Left ventricle myocardium superior (tissue), 1 donor: ENCODE results near the gene KCNT1. TPM values are rescaled to one million over a fixed set of nuclear protein-coding genes. Genes with fewer than 3 reads are reported as not detected.

Experiments
- ATAC-seq: fragments of 200-7000 bp; cut with Tn5 transposase; one replicate; pipeline ENCODE4 v1.9.1; 2020; ENCODE audit warnings: mild to moderate bottlenecking, moderate library complexity
- DNase-seq: peaks from one replicate; pipeline ENCODE4 v3.0.0-alpha.2; 2020
- intact Hi-C: fragments of 100-400 bp; cut with micrococcal nuclease; formaldehyde crosslinking; loops from one replicate; pipeline ENCODE4 v1.11.0; 2022
- total RNA-seq: library from RNA; stranded (reverse); fragmentation: NEBNext Ultra II Directional; extraction: Animal tissue kit (Norgen Biotek cat#: 25700); gene quantifications from one replicate; pipeline ENCODE4 v1.2.1, GENCODE V29; 2021
- donor health status: DM: no; HTN: yes; CAD: no; lungs with severe emphysema.

The KCNT1 gene
- total RNA-seq, 1 donor from 2014 or later = 3.1 TPM

DNA sequence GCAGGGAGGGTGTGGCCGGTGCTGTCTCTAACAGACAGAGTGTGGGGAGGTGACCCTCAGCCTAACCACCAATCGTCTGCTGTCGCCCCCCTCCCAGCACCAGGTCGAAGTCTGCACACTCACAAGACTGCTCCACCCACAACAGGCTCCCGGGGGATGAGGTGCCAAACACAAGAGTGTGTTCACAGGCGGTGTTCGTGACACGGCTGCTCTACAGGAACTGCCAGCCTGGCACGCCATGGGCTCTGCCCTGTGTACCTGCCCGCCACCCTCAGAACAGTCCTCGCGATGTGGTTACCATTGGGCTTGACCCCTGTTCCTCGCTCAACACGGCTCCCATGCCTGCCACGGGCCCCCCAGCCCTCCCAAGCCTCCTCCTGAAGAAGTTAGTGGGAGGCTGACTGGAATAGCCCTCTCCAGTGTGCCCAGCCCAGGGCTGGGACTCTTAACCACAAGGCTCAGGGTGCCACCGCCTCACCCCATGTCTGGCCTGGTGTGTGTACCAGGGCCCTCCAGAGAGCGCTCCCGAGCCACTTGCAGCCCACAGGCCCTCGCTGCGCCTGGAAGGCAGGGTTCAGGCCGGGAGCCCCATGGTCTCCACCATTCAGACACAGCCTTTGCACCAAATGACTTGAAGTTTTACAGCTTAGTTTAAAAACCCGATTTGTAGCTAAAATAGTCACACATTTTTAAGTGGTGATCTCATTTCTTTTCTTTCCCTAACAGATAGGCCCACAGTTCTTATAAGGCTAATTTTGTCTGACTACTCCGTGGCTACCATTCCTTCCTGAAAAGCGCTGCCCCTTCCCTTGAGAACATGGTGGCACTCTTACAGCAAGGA is 102.8 kb downstream of the KCNT1 start:
- no peak for DNase-seq
- no peak for ATAC-seq
- intact Hi-C loops = no loop called here

DNA sequence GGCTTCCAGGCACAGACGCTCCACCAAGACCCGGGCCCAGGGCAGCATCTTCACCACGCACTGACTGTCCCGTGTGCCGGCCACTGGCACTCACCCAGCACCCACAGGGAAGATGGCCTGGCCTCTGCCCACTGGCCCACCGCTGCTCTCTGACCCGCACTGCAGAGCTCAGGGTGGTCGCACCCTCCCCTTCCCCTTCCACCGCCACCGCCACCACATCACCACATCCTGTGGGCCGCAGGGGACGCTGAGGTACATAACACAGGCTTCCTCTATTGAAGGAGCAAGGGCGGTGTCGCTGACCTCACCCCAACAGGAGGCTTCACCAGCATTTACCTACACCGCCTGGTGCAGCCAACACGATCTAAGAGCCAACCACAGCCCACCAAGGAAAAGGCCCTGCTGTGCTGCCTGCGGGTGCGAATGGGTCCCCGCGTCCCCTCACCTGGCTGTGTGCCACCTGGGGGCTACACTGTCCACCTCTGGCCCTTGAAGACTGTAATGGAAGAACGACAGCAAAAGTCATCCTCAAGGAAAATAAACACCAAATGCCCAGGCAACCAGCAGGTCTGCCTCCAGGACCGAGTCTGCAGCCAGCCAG is 103.5 kb downstream of the KCNT1 start:
- DNase-seq = no peak
- ATAC-seq = no peak
- intact Hi-C loops = no loop called here

DNA sequence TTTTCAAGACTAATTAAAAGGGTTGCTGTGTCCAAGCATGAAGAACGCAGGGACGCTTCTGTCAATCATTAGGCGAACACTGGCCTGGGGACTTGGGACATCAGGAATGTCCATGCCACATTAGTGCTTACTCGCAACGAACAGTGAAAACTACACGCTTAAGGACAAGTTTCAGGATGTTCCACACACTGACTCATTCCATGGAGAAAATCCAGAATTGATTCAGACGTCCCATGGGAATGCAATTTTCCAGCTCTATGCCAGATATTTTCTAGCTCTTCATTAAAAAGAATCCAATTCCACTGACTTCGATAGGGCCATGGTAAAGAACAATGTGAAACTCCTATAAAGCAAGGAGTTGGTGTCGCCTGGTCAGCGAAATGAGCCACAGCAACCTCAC is 107.2 kb downstream of the KCNT1 start:
- no peak for ATAC-seq
- intact Hi-C loops = no loop called here
- no peak for DNase-seq

DNA sequence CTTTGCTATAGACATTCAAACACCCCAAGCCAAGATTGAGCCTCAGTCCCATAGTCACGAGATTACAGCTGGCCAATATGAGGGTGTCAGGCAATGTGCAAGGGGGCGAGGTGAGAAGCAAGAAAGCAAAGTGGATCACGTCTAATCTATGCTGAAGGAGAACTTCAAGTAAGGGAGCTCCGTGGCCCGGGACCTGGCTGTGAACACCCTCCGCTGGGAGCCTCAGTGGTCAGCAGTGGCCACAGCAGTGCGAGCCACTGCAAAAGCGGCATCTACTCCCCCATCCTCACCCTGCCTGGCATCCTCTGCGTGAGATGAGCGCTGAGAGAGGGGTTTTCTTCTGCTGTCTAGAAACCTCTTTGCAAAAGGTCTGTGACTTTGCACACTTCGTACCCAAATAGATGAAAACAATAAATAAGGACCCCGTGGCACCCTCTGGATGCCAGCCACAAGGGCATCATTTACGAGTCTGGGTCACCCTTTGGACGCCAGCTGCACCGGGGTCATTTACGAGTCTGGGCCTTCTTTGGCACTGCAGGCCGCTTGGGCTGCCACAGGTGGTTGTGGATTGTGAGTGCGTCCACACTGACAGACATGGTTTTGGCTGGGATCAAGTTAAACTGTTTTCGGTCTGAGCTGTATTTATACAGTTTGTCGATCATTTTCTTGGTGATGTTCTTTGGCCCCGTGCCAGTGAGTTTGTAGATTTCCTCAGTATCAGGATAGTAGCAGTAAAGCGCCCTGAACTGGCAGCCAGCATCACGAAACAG is 109.0 kb downstream of the KCNT1 start:
- intact Hi-C loops = no loop called here
- ATAC-seq = no peak
- DNase-seq = no peak

DNA sequence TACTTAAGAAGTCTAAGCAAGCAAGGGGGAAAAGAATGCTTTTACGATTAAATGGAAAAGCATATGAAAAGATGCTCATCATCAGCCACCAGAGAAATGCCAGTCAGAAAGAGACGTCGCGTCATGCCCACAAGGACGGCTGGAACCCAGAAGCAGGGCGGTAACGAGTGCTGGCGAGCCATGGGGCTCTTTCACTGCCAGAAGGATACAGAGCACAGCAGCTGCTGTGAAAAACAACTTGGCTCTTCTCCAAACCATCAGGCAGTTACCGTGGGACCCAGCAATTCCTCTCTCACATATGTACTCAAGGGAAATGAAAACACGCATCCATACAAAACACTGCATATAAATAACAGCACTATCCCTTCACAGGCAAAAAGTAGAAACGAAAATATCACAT is 109.8 kb downstream of the KCNT1 start:
- no peak for DNase-seq
- ATAC-seq = peak; percentile 63
- intact Hi-C loops = no loop called here

DNA sequence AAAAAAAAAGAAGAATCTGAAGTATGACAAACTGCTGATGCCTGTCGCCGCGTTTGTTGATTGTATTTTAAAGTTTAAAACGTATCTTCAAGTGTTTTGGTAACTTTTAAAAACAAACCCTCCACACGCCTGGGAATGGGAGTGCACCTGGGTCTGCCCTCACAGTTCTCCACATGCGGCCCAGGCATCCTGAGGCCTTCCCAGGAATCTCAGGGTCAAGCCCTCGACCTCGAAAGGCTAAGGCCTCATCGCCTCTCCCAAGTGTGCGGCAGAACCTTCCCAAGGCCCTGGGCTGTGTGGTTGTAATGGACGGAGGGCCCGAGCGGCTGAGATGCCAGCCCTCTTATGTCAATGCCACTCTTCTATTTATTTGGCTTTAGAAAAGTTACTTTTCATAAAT is 111.0 kb downstream of the KCNT1 start:
- intact Hi-C loops = no loop called here
- DNase-seq = no peak

DNA sequence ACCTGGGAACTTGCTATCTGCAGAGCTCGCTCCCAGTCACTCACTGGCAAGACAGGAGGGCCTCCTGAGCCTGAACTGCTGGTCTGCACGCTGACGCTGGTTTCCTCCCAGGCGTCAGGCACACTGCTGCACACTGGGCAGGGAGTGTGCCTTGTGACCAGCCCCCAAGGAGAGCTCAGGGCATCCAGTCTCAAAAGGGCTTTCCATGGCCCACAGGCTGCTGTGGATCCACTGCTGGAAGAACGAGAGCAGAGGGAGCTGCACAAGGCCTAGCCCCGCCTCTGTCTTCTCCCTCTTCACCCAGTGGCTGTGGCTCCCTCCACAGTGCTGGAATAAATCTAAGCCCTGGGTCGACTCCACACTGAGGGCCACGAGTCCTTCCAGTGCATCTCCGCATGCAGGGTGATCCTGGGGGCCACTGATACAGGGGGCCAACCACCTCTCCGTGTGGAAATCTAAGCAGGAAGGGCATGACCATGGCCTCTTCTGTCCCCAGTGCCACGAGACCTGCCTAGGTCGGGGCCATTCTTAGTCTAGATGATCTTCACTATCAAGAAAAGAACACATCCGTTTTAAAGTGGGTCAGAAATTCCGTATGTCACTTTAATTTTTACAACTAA is 111.8 kb downstream of the KCNT1 start:
- no peak for DNase-seq
- intact Hi-C loops = no loop called here
- ATAC-seq = no peak

More for the DNA sequence above, 111.0 kb downstream of the KCNT1 start:
- ATAC-seq = no peak

DNA sequence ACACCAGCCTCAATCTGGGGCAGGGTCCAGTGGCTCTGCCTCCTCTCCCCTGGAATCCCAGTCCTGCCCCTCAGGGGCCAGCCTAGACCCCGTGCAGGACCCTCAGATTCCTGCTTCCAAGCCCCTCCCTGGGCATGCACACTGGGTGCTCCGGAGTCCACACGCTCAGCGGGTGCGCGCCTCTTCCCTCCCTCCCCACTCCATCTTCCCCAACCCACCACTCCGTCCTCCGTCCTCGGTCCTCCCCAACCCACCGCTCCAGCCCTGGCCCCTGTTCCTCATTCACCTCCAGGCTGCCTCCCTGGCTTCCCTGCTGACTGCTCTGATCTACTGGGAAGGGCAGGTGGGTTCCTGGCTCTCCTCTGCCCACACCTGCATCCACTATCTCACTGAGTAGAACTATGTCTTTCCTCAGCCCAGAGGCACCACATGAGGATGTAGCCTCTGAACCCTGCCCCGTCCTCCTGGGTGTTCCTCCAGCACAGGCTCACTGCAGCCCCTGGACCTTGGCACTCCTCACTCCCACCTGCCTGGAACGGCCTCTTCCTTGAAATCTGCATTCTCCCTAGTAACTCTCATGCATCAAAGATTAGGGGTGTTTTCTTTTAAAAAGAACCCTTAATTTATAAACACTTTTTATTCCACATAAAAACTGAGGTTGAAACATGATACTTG is 112.6 kb downstream of the KCNT1 start:
- DNase-seq (no peak), ATAC-seq (no peak)
- intact Hi-C loops = no loop called here

DNA sequence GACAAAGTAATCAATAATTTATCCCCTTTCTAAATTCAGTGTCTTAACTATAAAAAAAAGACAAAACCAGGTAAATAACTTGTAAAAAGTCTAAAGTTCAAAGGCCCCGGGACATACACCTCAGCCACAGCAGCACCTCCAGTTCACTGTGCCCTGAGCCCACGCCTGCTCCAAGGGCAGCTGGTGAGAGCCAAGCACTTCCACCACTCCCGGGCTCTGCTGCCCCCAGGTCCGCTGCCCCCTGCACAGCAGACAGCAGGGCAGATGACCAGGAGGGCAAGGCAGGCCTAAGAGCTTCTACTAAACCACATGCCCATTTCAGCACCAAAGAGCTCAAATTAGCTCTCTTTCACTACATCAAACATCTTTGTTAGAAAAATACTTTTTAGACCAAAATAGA is 113.4 kb downstream of the KCNT1 start:
- no peak for ATAC-seq
- DNase-seq = no peak
- intact Hi-C loops = no loop called here

DNA sequence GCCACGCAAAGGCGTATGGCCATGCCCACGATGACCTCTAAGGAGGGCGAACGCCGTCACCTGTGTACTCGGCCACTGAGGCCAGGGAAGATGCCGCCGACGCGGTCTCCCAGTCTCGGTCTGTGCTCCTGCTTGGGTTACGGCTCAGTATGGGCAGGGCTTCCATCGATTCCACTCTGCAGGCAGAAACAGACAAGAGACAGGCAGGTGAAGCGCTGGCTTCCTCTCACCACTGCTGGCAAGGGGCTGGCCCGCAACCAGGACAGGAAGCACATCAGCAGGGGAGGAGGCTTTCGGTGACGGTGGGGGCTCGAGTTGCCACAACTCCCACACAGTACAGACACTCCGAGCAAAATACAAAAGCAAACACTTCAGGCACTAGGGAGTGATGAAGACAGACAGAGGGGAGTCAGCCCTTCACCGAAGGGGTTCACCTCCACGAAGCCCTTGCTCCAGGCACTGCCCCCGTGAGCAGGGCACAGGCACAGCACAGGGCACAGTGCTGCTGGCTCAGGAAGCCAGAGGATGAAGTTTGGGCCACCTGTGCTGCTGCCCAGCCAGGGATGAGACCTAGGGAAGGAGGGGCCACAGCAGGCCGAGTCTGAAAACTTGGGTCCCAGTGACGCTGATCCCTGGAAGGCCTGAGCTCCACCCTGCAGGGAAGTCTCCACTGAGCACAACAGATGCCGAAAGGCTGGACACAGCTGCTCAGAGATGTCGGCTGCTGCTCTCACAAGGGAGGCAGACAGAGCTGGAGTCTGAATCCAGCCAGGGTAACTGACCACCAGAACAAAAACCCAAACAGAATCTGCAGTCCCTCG is 114.1 kb downstream of the KCNT1 start:
- peak; percentile 46 for ATAC-seq
- intact Hi-C loops = no loop called here
- DNase-seq = peak; percentile 42

DNA sequence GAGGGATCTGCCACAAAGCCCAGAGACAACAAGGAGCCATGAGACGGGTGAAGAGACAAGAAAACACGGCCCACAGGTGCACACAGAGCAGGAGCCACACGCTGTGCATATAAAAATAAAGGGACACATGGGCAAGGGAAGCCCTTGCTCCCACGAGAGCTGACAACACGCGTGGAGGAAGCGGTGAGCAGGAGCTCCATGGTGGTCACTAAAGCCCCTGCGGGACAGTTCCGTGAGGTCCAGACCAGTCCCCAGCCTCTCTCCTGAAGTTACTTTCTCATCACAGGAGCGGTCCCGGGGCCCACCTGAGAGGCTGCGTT is 114.6 kb downstream of the KCNT1 start:
- ATAC-seq (no peak), DNase-seq (no peak)
- intact Hi-C loops = no loop called here

DNA sequence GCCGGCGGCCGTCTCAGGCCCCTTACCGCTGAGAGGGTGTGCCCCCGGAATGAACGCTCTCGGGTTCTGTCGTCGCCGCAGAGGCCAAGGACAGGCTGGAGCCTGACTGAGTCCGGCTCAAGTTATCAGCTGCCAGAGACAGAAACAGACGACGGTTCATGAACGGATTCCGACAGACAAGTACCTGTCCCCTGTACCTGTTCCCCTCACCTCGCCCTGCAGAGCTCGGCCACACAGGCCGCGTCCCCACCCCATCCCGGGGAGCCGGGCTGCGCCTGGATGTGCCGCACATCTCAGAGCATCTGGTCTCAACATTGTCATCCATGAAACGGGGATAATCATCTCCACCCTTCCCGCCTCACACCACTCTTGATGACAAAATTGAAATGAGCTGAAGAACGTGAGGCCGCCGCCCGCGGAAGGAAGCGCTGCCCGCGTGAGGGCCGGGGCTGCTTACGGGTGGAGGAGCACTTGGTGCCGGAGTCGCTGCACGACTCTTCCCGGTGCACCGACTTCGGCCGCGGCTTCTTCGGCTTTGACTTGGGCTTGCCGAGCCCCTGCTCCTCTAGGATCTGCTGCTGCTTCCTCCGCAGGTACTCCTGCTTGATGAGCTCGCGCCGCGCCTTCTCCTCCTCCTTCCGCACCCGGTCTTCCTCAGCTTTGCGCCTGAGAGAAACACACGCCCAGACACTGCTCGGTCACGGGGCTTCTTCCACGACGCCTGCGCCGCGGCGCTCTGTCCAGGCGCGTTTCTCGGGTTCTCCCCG is 116.1 kb downstream of the KCNT1 start:
- no peak for ATAC-seq
- intact Hi-C loops = no loop called here
- DNase-seq = no peak

DNA sequence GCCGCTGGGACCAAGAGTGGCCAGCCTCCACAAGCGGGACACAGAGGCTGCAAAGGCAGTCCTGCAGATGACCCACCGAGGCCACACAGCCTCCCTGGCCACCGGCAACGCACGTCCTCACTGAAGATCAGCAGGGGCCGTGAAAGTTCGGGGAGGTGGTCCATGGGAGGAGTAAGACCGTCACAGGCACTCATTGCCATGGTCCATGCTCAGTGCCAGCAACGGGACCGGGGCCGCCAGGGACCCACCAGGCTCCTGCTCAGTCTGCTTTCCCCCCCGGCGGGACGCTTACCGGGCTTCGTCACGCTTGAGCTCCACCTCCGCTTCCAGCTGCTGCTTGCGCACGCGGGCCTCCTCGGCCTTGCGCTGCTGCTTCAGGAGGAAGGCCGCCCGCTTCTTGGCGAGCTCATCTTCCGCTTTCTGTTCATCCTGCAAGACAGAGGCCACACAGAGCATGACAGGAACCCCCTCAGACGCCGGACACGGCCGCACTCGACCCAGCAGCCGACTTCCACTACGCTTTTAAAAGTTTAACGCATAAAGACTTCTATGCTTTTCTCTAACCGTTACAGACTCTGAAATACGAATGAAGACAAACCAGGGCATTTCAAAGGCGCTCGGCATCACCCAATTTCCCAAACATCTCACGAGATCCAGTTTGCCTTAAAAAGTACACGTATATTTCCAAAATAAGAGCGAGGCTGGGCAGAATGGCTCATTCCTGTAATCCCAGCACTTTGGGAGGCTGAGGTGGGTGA is 116.9 kb downstream of the KCNT1 start:
- ATAC-seq (no peak), DNase-seq (no peak)
- intact Hi-C loops = no loop called here

DNA sequence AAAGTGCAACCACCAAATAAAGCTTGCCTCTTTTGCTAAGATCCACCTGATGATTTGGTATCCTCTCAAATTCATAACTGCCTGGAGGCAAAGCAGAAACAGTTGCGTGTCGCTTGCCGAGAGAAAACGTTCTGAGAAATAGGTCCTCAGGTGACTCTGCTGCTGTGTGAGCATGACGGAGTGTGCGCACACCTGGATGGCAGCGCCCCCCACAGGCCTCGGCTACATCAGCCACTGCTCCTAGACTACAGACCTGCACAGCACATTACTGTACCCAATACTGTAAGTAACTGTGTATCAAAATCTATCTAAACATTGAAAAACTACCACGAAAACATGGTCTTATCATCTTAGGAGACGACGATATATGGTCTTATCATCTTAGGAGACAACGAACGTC is 117.9 kb downstream of the KCNT1 start:
- DNase-seq (no peak), ATAC-seq (no peak)
- intact Hi-C loops = no loop called here

DNA sequence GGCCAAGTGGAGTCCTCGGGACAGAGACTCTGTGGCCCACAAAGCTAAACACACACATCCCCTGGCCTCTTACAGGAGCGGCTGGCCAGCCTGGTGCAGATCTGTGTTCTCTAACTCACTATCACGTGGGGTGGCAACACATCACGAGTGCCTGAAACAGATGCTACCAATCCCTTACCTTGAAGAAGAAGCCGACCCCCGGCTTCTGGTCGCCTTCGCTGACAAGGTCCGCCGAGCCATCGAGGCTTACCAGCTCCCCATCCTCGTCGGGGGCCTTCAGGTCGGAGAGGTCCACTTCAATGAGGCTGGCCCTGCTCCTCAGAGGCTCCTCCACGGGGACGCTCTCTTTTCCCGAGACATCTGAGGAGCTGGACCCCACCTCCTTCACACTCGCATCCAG is 118.7 kb downstream of the KCNT1 start:
- intact Hi-C loops = no loop called here
- ATAC-seq = no peak
- no peak for DNase-seq

DNA sequence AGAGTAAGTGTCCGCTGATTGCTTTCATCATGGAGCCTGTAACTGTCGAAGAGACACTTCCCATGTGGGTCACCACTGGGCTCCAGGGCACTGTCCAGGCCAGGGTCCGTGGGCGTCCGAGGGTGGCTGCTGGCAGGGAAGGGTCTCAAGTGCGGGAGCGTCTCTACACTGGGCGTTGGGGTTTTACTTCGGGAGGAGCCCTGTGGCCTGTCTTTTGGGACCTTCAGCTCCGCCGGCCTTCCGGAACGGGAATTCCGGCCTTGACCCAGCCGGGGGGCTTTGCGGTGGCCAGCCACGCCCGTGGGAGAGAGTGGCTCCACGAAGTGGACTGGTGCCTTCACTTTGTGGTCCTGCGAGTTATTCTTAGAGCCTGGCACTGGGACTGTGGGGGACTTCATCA is 119.1 kb downstream of the KCNT1 start:
- no peak for DNase-seq
- no peak for ATAC-seq
- intact Hi-C loops = no loop called here

DNA sequence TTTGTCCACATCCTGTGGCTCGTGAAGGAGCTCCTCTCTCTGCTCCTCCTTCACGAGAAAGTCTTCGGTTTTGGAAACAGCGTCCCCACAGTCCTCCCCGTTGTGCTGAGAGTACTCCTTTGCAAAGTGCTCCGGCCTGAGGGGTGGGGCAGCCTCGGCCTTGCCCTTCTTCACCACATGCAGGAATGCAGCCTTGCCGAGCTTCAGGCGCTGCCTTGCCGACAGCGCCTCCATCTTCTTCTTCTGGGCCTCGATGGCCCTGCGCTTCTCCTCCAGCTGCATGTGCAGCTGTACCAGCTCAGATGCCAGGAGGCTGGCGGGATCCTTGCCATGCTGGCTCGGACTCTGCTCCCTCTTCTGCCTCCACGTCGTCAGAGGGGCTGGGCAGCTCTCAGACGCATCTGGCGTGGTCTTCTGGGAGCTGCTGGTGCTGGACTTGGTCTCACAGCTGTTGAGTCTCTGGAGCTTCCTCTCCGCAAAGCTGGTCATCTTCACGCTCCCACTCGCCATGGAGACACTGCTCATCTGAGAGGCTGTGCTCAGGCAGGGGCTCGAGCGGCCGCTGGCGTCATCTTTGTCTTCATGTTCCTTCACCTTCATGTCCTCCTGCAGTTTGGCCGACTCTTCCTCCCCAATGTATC is 119.9 kb downstream of the KCNT1 start:
- ATAC-seq (no peak), DNase-seq (no peak)
- intact Hi-C loops = no loop called here
